ENCODE results near the gene BNIPL.

Gene BNIPL

GRCh38 chr1:151002611-151003010, 33.8 kb upstream of the BNIPL start:
- Mint-ChIP-seq H3K9me3 (no peaks in the 10 kb centered on the region), H3K4me1 (ENCODE audit: low read depth in 2 of 2) (peaks cover 25 to 26% of the 10 kb centered on the region in 2 donors), H3K4me3 (peak overlapping the region; percentile 9 to 35), H3K36me3 (ENCODE audit: insufficient read depth) (peaks cover 11% of the 10 kb centered on the region), H3K27ac (peak overlapping the region in 1 of 2 donors; percentile 55), H3K27me3 (no peaks in the 10 kb centered on the region)
- ATAC-seq (replicated peaks), result no peak
- no peak for DNase-seq

DNA sequence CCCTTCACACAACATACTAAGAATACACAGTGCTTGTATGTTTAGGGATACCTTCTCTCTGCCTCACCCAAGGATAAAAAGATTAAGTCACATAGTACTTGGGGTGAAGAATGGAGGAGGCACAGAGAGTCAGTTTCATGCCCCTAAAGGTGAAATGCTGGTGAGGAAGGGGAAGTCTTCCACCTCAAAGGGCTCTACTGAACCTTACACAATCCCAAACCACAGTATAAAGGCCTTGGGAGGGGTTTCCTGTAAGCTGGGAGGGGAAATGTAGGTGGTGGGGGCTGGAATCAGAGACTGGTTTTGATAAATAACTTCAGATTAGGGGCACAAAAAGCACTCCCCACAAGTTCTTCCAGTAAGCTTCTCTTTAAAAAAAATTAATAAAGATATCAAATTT, 33.2 kb upstream of the BNIPL start:
- Mint-ChIP-seq H3K4me1 (ENCODE audit: low read depth in 2 of 2) (peaks cover 29 to 30% of the 10 kb centered on the region in 2 donors), H3K27me3 (no peaks in the 10 kb centered on the region), H3K4me3 (no peak overlapping the region), H3K9me3 (no peaks in the 10 kb centered on the region), H3K27ac (peak overlapping the region in 1 of 2 donors; percentile 55), H3K36me3 (ENCODE audit: insufficient read depth) (peaks cover 15% of the 10 kb centered on the region)
- DNase-seq, result no peak
- no peak for ATAC-seq (replicated peaks)

DNA sequence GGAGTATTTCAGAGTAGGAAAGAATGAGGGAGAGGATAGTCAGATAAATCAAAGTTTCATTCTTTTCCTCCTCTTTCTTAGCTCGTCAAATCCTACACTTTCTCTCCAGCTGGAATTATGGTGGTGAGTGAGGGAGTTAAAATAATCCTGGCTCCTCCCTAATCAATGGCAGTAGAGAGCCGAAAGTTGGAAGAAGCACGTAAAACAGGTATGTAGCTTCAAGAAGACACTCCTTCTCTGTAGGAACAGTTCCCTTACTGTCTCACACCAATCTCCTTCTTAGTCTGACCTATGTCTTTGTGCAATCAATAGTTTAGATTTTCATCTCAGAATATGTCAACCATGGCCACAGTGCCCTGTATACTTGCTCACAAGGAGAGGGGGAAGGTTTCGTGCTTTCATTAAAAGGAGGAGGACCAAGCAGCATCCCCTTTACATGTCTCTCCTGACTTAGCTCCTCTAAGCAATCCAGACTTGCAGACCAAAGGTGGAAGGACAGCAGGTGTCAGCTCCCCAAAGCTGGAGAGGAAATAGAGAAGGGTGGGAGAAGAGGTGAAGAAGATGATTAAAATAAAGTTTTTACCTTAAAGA, 30.6 kb upstream of the BNIPL start:
- no peaks in the 10 kb centered on the region for H3K9me3 Mint-ChIP-seq
- ATAC-seq (replicated peaks) (no peak), DNase-seq (no peak)
- H3K4me1 Mint-ChIP-seq (ENCODE audit: low read depth in 2 of 2), result peaks cover 43 to 46% of the 10 kb centered on the region in 2 donors
- peaks cover 26% of the 10 kb centered on the region for H3K36me3 Mint-ChIP-seq (ENCODE audit: insufficient read depth)
- H3K27ac Mint-ChIP-seq, result peak overlapping the region; percentile 99
- H3K27me3 Mint-ChIP-seq, result no peaks in the 10 kb centered on the region
- H3K4me3 Mint-ChIP-seq, result peak overlapping the region; percentile 97 to 100

DNA sequence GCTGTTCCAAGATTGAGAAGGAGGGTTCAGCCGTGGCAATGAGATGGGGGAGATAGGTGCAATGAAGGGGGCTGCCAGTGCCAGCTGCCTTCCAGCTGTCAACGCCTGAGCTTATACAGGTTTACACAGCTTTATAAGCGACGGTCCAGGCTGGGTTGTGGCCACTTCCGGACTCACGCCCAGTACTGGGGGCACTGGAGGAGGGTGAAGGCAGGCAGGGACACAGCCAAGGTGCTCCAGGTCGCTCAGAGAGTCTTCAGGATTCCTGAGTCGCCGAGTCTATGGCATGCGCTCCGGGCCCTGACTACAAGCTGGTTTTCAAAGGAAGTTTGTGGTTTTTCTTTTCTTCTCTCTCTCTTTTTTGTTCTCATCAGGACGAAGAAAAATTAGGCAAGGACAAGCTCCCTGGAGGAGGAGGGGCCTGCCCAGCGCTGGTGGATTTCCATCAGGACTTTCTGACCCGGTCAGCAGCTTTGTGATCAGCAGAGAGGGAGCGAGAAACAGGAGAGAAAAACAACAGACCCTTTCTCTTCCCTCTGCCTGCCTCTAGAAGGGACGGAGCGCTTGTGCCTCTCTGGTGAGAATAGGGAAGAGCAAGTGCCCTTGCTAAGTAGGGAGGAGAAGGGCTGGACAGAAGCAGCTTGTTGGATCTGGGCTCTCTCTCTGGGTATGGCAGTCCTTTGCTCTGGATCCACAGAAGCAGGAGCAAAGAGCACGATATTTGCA, 29.9 kb upstream of the BNIPL start, which contains the start of gene MINDY1:
Gene MINDY1, minus strand, starts transcription at position 576 of the 726 bp plus-strand sequence. CDS start 4,285 bp downstream, outside the sequence.
- Mint-ChIP-seq H3K4me1 (ENCODE audit: low read depth in 2 of 2) (peaks cover 46 to 50% of the 10 kb centered on the region in 2 donors), H3K4me3 (peak within 1 kb of the TSS; percentile 97 to 100), H3K27me3 (no peaks in the 10 kb centered on the region), H3K27ac (peak within 1 kb of the TSS; percentile 99), H3K9me3 (no peaks in the 10 kb centered on the region), H3K36me3 (ENCODE audit: insufficient read depth) (peaks cover 26% of the 10 kb centered on the region)
- DNase-seq (no peak), ATAC-seq (replicated peaks) (no peak)

DNA sequence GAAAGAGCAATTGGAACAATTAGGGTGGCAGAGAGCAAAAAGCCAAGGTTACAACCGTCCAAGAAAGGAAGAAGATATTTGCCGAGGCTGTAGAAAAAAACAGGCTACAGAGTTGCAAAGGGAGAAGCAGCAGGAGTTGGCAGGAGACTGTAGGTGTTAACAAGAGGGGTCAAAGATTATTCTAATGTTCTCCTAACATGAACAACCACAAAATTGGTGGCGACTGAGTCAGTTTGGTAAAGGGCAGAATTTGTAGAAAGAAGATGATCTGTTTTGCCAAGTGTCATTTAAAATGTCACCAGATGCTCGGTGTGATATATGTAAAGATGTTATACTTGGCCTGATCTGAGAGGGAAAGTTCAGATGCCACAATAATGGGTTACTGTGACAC, 28.5 kb upstream of the BNIPL start:
- H3K27me3 Mint-ChIP-seq, result no peaks in the 10 kb centered on the region
- H3K27ac Mint-ChIP-seq, result peak overlapping the region; percentile 99
- H3K4me1 Mint-ChIP-seq (ENCODE audit: low read depth in 2 of 2), result peaks cover 42 to 47% of the 10 kb centered on the region in 2 donors
- H3K36me3 Mint-ChIP-seq (ENCODE audit: insufficient read depth), result peaks cover 26% of the 10 kb centered on the region
- peak overlapping the region; percentile 97 to 100 for H3K4me3 Mint-ChIP-seq
- ATAC-seq (replicated peaks) (no peak), DNase-seq (no peak)
- H3K9me3 Mint-ChIP-seq, result no peaks in the 10 kb centered on the region

- Mint-ChIP-seq H3K27me3 (no peaks in the 10 kb centered on the region), H3K9me3 (no peaks in the 10 kb centered on the region), H3K4me1 (ENCODE audit: low read depth in 2 of 2) (peaks cover 39 to 48% of the 10 kb centered on the region in 2 donors), H3K27ac (peak within 1 kb of the TSS; percentile 99), H3K36me3 (ENCODE audit: insufficient read depth) (peaks cover 26% of the 10 kb centered on the region), H3K4me3 (peak within 1 kb of the TSS; percentile 97 to 100)
- DNase-seq (peak; percentile 92 to 97 (median 95)), ATAC-seq (replicated peaks) (peak; percentile 84)
Observed at GRCh38 chr1:151008244-151009205, 27.9 kb upstream of the BNIPL start, which contains the start of gene PRUNE1. Gene PRUNE1 (plus strand): TSS chr1:151008449. CDS start chr1:151008633, 184 bp downstream.

GRCh38 chr1:151009206-151009587, 27.2 kb upstream of the BNIPL start:
- Mint-ChIP-seq H3K4me3 (peak overlapping the region; percentile 97 to 100), H3K9me3 (no peaks in the 10 kb centered on the region), H3K36me3 (ENCODE audit: insufficient read depth) (peaks cover 26% of the 10 kb centered on the region), H3K27me3 (no peaks in the 10 kb centered on the region), H3K4me1 (ENCODE audit: low read depth in 2 of 2) (peaks cover 39 to 50% of the 10 kb centered on the region in 2 donors), H3K27ac (peak overlapping the region; percentile 99)
- DNase-seq (no peak), ATAC-seq (replicated peaks) (no peak)

- Mint-ChIP-seq H3K36me3 (ENCODE audit: insufficient read depth) (peaks cover 28% of the 10 kb centered on the region), H3K4me1 (ENCODE audit: low read depth in 2 of 2) (peaks cover 39 to 50% of the 10 kb centered on the region in 2 donors), H3K27ac (peak overlapping the region; percentile 99), H3K4me3 (peak overlapping the region; percentile 97 to 100), H3K27me3 (no peaks in the 10 kb centered on the region), H3K9me3 (no peaks in the 10 kb centered on the region)
- no peak for DNase-seq
- no peak for ATAC-seq (replicated peaks)
Observed at GRCh38 chr1:151009674-151010345, 26.6 kb upstream of the BNIPL start.

DNA sequence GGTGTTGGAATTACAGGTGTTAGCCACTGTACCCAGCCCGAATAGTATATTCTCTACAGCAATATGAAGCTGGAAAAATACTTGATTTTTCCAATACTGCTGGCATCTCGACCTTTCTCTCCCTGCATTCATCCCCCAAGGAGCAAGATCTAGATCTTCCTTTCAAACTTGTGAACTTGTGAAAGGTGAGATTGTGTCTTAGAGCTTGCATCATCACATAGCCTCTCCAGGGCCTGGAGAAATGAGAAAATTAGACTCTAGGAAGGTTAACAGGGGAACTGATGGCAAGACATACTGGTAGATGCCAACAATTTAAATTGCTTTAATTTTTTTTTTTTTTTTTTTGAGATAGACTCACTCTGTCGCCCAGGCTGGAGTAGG, 26.1 kb upstream of the BNIPL start:
- Mint-ChIP-seq H3K27me3 (no peaks in the 10 kb centered on the region), H3K27ac (peak overlapping the region in 1 of 2 donors; percentile 99), H3K4me1 (ENCODE audit: low read depth in 2 of 2) (peaks cover 39 to 50% of the 10 kb centered on the region in 2 donors), H3K4me3 (peak overlapping the region; percentile 33 to 97), H3K9me3 (no peaks in the 10 kb centered on the region), H3K36me3 (ENCODE audit: insufficient read depth) (peaks cover 30% of the 10 kb centered on the region)
- DNase-seq (no peak), ATAC-seq (replicated peaks) (no peak)

GRCh38 chr1:151011154-151011850, 25.1 kb upstream of the BNIPL start:
- H3K27ac Mint-ChIP-seq, result peak overlapping the region in 1 of 2 donors; percentile 25
- no peaks in the 10 kb centered on the region for H3K9me3 Mint-ChIP-seq
- ATAC-seq (replicated peaks) (no peak), DNase-seq (no peak)
- peaks cover 32 to 45% of the 10 kb centered on the region in 2 donors for H3K4me1 Mint-ChIP-seq (ENCODE audit: low read depth in 2 of 2)
- peaks cover 28% of the 10 kb centered on the region for H3K36me3 Mint-ChIP-seq (ENCODE audit: insufficient read depth)
- H3K27me3 Mint-ChIP-seq, result no peaks in the 10 kb centered on the region
- H3K4me3 Mint-ChIP-seq, result no peak overlapping the region

- peaks cover 24% of the 10 kb centered on the region for H3K36me3 Mint-ChIP-seq (ENCODE audit: insufficient read depth)
- H3K4me1 Mint-ChIP-seq (ENCODE audit: low read depth in 2 of 2), result peaks cover 18 to 30% of the 10 kb centered on the region in 2 donors
- DNase-seq (no peak), ATAC-seq (replicated peaks) (no peak)
- no peaks in the 10 kb centered on the region for H3K27me3 Mint-ChIP-seq
- no peaks in the 10 kb centered on the region for H3K9me3 Mint-ChIP-seq
- no peak overlapping the region for H3K4me3 Mint-ChIP-seq
- H3K27ac Mint-ChIP-seq, result no peak overlapping the region
Observed at GRCh38 chr1:151012684-151013471, 23.5 kb upstream of the BNIPL start.

DNA sequence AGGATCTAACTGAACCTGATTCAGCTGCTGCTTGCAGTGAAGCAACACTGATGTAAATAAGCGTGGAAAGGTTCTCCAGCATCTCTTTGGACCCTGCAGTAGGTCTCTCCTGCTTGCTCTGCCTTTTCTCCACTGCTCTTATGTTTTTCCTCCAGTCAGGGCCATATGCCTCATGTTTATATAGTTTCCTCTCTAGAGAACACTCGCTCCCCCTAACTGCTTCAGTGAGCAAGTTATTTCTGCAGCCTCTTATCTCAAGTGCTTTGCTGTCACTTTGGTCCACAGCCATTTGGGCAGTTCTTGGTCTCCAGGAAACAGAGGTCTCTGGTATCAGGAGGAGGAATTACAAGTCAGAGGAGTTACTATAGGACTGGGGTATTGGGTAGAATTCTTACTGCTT, 22.9 kb upstream of the BNIPL start:
- Mint-ChIP-seq H3K27ac (no peak overlapping the region), H3K9me3 (no peaks in the 10 kb centered on the region), H3K27me3 (no peaks in the 10 kb centered on the region), H3K36me3 (ENCODE audit: insufficient read depth) (peaks cover 21% of the 10 kb centered on the region), H3K4me1 (ENCODE audit: low read depth in 2 of 2) (peaks cover 14 to 25% of the 10 kb centered on the region in 2 donors), H3K4me3 (no peak overlapping the region)
- DNase-seq (no peak), ATAC-seq (replicated peaks) (no peak)

All from effector memory CD8-positive, alpha-beta T cell (primary cell).